ENCODE data around the gene GRID2. TPM values are rescaled to one million over a fixed set of nuclear protein-coding genes. Genes with fewer than 3 reads are reported as not detected.

GRID2 gene
- total RNA-seq, 1 experiment from 2014 or later: not detected

DNA sequence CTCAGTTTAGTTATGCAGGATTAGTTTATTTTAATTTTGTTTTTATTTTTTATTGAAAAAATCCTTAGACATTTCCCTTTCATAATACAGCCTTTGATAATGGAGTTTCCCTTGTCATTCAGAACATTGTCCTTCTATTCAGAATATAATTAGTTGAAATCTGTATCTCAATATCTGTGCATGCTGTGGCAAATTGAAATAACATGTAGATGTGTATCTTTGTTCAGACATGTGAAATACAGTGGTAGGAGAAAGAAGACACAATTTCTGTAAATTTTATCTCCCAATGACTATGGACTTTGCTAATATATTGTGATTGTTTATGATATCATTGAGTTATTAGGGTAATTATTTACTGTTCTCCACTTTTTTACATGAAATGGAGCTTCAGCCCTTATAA is 353.9 kb downstream of the GRID2 start:
- no peak for DNase-seq (ENCODE audit: extremely low read depth, low read depth)

DNA sequence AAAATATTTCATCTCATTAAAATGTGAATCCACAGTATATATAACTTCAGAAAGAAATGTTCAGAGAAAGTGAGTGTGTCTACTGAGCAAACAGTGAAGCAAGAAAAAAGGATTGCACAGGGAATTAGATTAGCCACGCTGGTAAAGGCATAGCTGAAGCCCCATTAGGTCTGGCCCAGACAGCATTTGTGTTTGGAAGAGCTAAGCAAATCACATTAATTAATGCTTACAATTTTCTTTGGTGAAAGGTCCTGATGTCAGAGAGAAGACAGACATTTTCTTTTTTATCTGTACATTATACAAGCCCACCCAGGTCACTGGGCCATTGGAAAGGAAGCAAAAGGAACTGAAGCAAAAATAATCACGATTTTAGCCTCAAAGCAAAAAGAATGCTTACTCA is 354.6 kb downstream of the GRID2 start:
- DNase-seq (ENCODE audit: extremely low read depth, low read depth): no peak

DNA sequence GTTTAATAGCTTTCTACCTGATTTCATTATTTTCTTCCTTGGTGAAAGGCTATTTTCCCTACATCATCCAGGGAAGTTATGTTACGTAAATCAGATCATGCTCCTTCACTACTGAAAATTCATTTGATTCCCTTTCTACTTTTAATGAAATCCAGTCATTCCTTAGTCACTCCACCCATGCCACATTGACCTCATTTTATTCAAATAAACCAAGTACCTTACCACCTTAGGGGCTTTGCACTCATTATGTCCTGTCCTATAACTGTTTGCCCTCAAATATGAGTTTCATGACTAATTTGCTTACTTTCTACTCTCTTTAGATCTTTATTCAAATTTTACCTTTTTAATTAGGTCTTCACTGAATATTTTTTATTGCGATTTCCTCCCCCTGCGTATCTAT is 374.0 kb downstream of the GRID2 start:
- no peak for DNase-seq (ENCODE audit: extremely low read depth, low read depth)

DNA sequence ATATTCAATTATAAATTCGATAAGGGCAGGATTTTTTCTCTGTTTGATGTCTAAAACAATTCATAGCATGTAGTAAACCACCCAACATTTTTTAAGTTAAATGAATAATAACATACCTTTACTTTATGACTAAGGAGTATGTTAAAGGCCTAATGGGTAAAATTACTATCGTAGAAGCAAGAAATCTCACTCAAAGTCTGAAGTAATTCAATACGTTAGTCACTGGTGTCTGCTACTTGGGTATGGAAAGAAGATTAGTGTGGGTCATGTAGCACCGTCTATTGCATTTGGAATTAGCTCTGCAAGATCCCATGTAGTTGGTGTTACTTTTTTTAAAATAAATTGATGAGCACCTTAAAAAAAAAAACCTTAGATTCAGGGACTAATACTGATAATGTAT is 374.5 kb downstream of the GRID2 start:
- DNase-seq (ENCODE audit: extremely low read depth, low read depth): no peak

DNA sequence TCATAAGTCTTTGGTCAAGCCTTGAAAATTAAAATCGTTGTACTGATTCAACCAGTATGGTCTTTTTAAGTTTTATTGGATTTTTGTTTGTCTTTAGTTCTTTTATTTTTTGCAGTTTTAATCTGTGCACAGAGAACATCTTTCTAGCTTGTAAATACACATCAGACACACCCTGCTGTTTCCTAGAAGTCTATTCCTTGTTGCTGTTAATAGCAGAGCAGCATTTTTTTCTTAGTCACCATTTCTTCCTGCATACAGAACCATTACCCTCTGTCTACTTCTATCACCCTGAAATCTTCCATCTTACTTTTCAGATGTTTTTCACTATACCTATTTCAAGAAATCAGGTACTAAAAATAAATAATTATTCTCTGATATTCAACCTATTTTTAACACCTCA is 375.4 kb downstream of the GRID2 start:
- no peak for DNase-seq (ENCODE audit: extremely low read depth, low read depth)

DNA sequence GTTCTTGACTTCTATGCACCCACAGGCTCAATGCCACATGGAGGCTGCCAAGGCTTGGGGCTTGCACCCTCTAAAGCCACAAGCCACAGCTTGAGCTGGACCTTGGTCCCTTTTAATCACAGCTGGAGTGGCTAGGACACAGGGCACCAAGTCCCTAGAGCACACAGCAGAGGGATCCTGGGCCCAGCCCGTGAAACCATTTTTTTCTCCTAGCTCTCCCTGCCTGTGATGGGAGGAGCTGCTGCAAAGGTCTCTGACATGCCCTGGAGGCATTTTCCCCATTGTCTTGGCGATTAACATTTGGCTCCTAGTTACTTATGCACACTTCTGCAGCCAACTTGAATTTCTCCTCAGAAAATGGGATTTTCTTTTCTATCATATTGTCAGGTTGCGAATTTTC is 410.9 kb downstream of the GRID2 start:
- no peak for DNase-seq (ENCODE audit: extremely low read depth, low read depth)

DNA sequence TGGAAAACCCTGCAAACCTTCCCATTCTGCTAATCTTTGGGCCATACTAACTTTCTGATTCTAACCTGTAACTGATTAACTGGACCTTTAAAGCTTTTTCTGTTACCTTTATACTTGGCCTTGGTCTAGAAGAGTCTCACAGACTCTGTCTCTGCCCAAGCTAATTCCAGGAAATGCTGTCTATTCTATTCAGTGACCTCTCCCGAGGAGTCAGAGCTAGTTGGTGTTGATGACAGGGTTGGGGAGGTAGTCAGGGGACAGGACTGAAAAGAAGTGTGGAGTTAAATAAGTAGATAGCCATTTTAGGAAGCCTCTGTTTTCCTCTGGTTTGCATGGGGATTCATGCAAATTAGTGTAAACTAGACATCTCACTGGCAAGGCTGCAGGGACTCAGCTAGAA is 429.5 kb downstream of the GRID2 start:
- DNase-seq (ENCODE audit: extremely low read depth, low read depth): no peak

DNA sequence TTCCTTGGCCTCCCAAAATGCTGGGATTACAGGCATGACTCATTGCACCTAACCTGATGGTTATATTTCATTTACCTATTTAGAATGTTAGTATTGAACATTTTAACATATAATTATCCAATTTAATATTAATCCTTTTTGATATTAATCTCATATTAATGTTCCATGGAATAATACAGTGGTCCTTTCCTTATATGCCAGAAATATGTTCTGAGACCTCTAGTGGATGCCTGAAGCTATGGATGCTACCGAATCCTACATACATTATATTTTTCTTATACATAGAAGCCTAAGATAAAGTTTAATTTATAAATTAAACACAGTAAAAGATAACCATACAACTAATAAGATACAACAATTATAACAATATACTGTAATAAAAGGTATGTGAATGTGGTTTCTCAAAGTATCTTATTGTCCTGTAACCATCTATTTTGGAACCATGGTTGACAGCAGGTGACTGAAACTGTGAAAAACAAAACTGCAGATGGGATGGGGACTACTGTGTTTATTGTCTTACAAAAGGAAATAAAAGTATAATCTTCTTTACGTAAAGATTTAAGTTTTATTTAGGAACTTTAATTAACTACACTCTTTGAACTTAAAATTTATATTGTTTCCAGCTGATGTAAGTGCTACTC is 431.4 kb downstream of the GRID2 start:
- DNase-seq (ENCODE audit: extremely low read depth, low read depth): no peak

DNA sequence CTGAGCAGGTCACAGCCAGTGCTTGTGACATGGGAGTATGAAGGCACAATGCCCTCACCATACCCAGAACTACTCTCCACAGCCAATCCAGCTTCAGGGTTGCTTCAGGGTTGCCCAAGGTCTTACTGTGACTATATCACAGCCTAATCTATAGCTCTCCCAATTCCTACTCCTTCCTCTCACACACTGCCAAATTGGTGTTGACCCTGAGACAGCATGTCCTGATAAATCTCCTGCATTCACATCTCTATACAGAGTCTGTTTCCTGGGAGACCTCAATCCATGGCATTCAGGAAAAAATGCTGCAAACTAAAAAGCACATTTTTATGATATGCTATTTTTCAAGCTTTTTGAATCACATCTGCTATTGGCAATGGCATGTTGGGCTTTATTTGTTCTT is 456.7 kb downstream of the GRID2 start:
- DNase-seq (ENCODE audit: extremely low read depth, low read depth): no peak

DNA sequence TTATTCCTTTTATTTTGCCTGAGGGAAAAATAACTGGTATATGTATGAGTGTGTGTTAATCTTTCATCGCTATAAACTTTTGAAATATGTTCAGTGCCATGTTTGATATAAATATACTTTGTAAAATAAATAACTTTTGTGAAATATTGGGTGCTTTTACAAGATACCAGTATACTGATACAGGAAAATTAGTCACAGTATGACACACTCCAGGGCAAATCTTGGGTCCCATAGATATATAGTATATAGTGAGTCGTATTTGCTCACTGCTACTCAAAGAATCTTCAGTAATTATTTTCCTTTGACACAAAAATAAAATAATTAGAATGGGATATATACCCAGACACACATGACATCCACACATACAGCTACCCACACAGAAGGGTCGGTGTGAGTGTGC is 472.3 kb downstream of the GRID2 start:
- DNase-seq (ENCODE audit: extremely low read depth, low read depth): no peak

DNA sequence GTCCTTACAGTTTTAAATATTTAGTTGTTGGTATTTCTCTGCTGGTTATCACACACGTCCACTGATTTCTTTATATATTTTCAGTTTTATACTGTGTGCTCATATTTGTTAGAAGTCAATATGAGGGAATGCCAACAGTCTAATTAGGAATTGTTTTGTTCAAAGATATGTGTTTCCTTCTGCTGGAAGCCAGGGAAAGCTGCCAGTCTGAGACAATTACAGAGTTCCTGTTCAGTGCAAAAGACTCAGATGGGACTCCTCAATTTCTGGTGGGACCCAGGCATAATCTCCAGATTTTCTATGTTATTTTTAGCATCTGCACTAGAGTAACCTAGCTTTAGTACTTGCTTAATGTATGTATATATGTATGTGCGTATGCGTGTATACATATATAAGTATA is 486.0 kb downstream of the GRID2 start:
- DNase-seq (ENCODE audit: extremely low read depth, low read depth): no peak

DNA sequence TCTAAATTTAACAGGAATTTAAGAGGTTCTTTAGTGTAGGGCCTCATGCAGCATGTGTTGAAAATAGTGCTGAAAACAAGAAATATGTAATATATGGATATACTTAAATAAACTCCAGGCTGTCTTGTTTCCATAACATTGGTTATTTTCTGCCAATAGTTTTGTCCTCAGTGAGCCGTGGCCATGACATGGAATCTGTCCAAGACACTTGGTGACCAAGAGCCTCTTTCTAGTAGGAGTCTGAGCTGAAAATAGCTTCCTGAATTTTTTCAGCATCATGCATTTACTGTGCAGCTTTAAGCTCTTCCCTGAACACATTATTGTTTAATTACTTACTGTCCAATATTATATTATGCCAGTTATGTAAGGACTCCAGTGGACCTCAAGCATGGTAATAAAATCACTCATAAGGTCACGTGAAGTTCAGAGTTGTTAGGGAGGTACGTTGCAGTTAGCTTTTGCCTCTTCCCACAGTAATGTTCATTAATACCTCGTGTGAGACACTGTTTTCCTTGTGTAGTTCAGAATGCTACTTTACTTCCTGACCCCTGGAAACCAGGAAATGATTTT is 488.2 kb downstream of the GRID2 start:
- DNase-seq (ENCODE audit: extremely low read depth, low read depth): no peak

DNA sequence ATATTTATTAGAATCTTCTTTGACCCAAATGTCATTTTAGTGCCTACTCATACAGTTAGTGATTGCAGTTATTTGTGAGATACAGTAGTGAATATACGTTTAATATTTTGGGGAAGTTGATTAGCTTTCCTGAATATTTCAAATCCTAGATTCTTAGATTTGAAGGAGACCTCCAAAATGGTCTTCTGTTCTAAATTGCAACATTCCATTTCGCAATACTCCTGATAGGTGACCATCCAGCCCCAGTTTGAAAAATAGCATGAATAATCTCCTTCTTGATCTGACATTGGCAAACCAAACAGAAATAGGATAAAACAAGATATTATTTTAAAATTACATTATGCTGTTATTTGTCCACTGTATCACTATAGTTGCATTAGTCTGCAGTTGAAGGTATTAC is 505.6 kb downstream of the GRID2 start:
- no peak for DNase-seq (ENCODE audit: extremely low read depth, low read depth)

DNA sequence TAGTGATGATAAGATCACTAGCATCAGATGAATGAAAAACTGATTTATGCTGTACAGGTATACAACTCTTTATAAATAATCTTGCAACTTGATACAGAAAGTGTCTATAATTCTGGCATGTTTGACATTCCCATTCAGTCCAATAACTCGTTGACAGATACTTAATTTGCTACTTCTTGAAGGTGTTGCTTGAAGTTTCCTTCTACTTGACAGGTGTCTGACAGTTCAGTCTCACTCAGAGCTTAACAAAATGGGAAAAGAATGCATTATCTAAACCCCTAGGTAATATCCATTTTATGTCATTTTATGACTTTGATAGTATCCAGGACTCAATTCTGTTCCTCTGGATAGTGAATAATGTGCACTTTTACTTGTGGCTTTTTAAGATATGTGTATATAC is 508.9 kb downstream of the GRID2 start:
- no peak for DNase-seq (ENCODE audit: extremely low read depth, low read depth)

DNA sequence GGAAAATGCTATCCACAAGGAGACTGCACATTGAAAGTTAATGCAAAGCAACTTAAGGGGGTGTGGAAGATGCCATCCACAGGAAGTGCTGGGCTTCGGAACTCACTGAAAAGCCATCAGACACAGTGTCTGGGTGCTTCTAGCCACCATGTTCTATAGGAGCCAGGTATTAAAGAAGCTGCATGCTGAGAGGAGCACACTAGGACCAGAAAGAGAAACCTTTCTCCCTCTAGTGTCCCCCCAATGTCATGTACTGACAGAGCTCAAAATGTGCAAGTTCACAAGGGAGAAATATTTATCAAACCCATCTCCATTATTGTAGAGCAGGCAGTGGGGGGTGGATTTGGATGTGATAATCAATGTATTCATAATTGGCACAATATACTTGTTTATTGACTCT is 510.9 kb downstream of the GRID2 start:
- no peak for DNase-seq (ENCODE audit: extremely low read depth, low read depth)

DNA sequence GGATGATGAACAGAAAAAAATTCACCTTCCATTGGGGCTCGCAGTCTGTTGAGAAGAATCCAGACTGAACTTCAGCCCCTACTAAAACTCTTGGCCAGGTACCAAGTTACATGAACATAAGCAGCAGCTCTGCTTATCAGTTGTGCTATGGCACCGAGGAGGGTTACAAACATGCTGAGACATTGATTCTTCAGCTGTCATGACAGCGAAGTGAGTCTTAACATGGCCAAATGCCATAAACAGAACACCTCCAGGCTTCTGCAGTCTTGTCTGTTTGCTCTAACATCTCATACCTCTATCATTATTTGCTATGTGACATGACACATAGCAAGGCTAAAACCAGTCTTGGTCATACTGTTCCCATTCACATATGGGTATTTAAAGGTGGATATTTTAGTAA is 521.5 kb downstream of the GRID2 start:
- DNase-seq (ENCODE audit: extremely low read depth, low read depth): no peak

DNA sequence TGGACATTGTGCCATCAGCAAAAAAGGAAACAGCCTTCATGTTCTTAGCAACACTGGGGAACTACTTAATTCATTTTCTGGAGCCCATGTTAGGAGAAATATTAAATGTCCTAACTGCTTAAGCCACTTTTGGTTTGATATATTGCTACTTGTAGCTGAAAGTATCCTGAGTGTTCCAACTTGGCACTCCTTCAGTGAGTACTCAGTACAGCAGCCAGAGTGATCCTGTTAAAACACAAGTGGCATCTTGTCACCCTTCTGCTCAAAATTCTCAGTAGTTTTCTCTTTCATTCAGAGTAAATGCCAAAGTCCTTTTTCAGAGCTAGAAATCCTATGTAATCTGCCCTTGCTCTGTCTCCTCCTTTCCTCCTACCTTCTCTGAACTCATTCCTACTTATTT is 522.0 kb downstream of the GRID2 start:
- DNase-seq (ENCODE audit: extremely low read depth, low read depth): no peak

DNA sequence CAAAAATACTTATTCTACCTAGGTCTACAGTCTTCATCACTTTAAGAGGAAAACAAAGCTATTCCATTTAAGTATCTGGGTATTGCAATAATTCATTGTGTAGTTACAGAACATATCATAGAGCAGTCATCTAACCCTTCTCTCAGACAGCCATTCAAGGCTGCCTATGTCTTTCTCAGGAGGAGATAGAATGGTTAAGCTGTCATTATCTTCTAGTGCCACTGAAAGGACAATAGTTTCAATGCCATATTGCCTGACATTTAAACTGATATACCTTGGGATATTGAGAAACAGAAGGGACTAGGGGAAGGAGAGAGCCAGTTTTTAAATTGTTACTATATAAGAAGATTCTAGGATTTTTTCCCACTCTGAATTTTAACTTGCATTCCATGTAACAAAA is 527.0 kb downstream of the GRID2 start:
- no peak for DNase-seq (ENCODE audit: extremely low read depth, low read depth)

DNA sequence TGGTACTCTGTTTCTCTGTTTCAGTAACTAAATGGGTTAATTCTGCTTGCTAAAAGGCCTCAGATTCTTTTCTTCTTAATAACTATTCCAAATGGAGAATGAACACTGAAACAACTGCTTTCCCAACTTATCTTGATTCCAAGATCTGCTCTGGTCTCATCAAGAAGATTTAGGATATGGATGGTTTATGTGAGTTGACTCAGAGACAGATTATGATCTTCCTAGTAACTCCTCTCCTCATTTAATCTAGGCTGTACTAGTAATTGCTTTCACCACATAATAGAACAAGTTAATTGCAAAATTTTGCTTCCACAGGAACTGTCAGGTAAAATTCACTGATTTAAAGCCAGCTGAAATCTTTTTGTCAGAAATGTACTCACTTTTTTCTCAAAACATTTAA is 537.1 kb downstream of the GRID2 start:
- DNase-seq (ENCODE audit: extremely low read depth, low read depth): no peak

DNA sequence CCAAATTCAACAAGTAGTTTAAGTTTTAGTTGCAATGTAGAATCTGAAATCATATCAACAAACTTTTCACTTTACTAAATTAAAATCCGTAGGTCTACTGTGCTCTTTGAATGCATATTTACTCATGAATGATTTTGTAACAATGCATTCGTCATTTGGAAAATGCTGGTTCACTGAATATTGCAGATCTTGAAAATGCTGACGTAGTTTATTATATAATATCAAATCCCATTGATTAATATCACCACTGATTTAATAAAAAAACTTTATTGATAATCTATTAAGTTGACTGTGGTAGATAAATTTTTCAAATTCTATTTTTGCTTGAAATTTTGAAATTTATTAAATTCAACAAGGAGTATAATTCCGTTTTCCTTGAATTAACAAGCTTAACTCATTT is 540.0 kb downstream of the GRID2 start:
- DNase-seq (ENCODE audit: extremely low read depth, low read depth): no peak

DNA sequence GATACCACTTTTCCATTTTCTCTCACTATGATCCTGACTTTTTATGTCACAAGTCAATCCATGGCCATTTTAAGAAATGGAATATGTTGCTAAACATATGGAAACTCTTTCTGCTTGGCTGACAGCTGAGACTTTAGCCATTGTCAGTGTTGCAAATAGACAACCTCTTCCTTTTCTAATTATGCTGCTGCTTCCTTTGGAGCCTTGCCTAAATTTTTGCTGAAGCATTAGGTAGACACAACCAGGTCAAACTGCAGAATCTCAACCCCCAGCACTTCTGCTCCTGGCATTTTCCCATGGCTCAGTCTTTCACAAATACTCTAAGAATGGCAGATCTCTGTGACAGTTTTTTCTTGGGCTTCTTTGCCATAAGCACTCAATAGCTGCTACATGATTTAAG is 543.3 kb downstream of the GRID2 start:
- no peak for DNase-seq (ENCODE audit: extremely low read depth, low read depth)

DNA sequence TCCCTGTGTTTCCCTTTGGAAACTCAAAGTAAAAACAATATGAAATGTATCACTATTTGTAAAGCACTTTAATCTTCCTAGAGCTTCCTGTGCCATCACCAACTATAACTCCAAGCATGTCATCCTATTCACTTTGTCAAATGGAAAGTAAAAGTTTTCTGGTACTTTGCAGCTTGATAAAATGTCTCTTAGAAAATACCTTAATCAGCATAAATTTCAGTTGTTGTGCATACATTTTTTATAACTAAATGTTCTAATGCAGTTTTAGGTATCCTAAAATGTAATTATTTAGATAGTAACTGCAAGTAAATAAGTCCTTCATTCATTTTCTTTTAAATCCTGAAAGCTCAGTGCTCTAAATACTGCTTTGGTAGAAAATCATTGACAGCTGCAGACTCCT is 558.7 kb downstream of the GRID2 start:
- no peak for DNase-seq (ENCODE audit: extremely low read depth, low read depth)

DNA sequence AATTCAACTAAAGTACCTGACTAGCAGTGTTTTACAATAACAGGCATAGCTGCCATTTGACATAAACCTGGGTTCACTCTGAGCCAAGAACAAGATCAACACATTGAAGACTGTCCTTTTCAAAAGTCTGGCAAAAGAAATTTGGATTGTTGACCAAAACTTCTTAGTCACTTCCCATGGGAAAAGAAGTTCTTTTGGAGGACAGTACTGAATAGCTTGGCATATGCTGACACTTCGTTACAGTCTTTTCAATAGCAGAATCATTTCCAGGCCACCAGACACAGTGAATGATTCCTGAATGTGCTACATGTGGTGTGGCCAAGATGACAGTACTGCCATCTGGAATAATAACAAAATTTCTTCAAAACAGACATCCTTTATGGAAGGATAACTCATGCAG is 560.3 kb downstream of the GRID2 start:
- no peak for DNase-seq (ENCODE audit: extremely low read depth, low read depth)

Measured in NCI-H460 (cell line).